Heart left ventricle (tissue), 13 donors: ENCODE data around the gene FRRS1.

Experiments used
- POLR2A ChIP-seq, 2 donors: fragments of 450-650 bp; IDR thresholded peaks; one replicate each; pipeline ENCODE4 v1.6.1; 2017; ENCODE audit warnings: antibody characterized with exemption in 2 of 2, mild to moderate bottlenecking in 2 of 2, moderate library complexity in 2 of 2
- TF ChIP-seq, protein P1 (sequence below), 12 donors: fragments of 200-600 bp; sonication (generic) in 4 of 12; IDR thresholded peaks; one replicate each; pipeline versions ENCODE4 v1.5.0 to v1.8.0; 2018 to 2022; ENCODE audit warnings: antibody characterized with exemption in 12 of 12, mild to moderate bottlenecking in 5 of 12
- donor health status: ischemic (EF 13 %, LVEDD 7.1; RV severe dilation, severe dysfunction).
- donor health status: DM: no; HTN: yes; CAD: no.
- donor health status: DM: no; HTN: no; CAD: no.
- donor health status: ischemic (EF 25% LVEDD 6.9; RV normal size, moderate dysfunction).
- donor health status: ischemic (EF 25% LVEDD 5.7; RV mildly dilated, moderate dysfunction).
- donor health status: ischemic (EF 35%, LVEDD 5.7; RV mildly dilated, moderate dysfunction).
- donor health status: nonischemic (EF 11% LVEDD 7.7; RV severe dilation, severe dysfunction).
- donor health status: DM: yes; HTN: yes; CAD: no.
- donor health status: PGD.
- donor health status: ischemic (EF 29% LVEDD 5.4; RV normal size, mild dysfunction).
- donor health status: nonischemic (EF 23%, LVEDD 6.1; RV moderate dilation, normal function).

GRCh38 chr1:99789715-99790114 is 23.3 kb upstream of the FRRS1 start:
- TF ChIP-seq, protein P1, sequence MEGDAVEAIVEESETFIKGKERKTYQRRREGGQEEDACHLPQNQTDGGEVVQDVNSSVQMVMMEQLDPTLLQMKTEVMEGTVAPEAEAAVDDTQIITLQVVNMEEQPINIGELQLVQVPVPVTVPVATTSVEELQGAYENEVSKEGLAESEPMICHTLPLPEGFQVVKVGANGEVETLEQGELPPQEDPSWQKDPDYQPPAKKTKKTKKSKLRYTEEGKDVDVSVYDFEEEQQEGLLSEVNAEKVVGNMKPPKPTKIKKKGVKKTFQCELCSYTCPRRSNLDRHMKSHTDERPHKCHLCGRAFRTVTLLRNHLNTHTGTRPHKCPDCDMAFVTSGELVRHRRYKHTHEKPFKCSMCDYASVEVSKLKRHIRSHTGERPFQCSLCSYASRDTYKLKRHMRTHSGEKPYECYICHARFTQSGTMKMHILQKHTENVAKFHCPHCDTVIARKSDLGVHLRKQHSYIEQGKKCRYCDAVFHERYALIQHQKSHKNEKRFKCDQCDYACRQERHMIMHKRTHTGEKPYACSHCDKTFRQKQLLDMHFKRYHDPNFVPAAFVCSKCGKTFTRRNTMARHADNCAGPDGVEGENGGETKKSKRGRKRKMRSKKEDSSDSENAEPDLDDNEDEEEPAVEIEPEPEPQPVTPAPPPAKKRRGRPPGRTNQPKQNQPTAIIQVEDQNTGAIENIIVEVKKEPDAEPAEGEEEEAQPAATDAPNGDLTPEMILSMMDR (IDR thresholded peaks at IDR 0.05), result no peak
- no peak for TF ChIP-seq POLR2A (IDR thresholded peaks at IDR 0.05)
